Iris pigment epithelial cell (primary cell): ENCODE measurements around the gene MCF2L.
A peak's percentile ranks its signal among the peaks of the same experiment; 100 is the strongest.

Source experiments
- DNase-seq: peaks from one replicate; pipeline ENCODE4 v3.0.0-alpha.2; 2011; ENCODE audit warnings: low read depth

MCF2L gene

GRCh38 chr13:113126265-113127150 is 157.5 kb downstream of the MCF2L start:
- DNase-seq = no peak

GRCh38 chr13:113129480-113129879 is 160.5 kb downstream of the MCF2L start:
- DNase-seq = no peak

- no peak for DNase-seq
These were observed 161.1 kb downstream of the MCF2L start for GRCh38 chr13:113129921-113130750.

- no peak for DNase-seq
These were observed 166.3 kb downstream of the MCF2L start for GRCh38 chr13:113135281-113135760.

GRCh38 chr13:113137691-113138298 is 168.8 kb downstream of the MCF2L start:
- no peak for DNase-seq

- DNase-seq = peak; percentile 11
These were observed 170.0 kb downstream of the MCF2L start for GRCh38 chr13:113138792-113139551.

- no peak for DNase-seq
These were observed 170.6 kb downstream of the MCF2L start for GRCh38 chr13:113139577-113139976.

GRCh38 chr13:113140677-113141600 is 171.9 kb downstream of the MCF2L start:
- no peak for DNase-seq

GRCh38 chr13:113141601-113141970 is 172.6 kb downstream of the MCF2L start:
- DNase-seq = no peak

- DNase-seq = no peak
These were observed 173.9 kb downstream of the MCF2L start for GRCh38 chr13:113142876-113143275.

GRCh38 chr13:113143466-113144254 is 174.6 kb downstream of the MCF2L start:
- no peak for DNase-seq

- no peak for DNase-seq
These were observed 175.2 kb downstream of the MCF2L start for GRCh38 chr13:113144255-113144629.

GRCh38 chr13:113145496-113145895 is 176.5 kb downstream of the MCF2L start:
- no peak for DNase-seq

GRCh38 chr13:113145911-113146598 is 177.0 kb downstream of the MCF2L start:
- no peak for DNase-seq

GRCh38 chr13:113146750-113147149 is 177.7 kb downstream of the MCF2L start:
- no peak for DNase-seq

- DNase-seq = no peak
These were observed 178.2 kb downstream of the MCF2L start for GRCh38 chr13:113147206-113147605.

GRCh38 chr13:113148407-113148806 is 179.4 kb downstream of the MCF2L start:
- no peak for DNase-seq

GRCh38 chr13:113148940-113149503 is 180.0 kb downstream of the MCF2L start:
- no peak for DNase-seq
